ENCODE measurements around the gene FGL2.
"Not testable (repeated sequence)": the region's sequence is repeated elsewhere in the genome, so short reads cannot be mapped to it uniquely, and the experiment has no call there.

Gene FGL2

DNA sequence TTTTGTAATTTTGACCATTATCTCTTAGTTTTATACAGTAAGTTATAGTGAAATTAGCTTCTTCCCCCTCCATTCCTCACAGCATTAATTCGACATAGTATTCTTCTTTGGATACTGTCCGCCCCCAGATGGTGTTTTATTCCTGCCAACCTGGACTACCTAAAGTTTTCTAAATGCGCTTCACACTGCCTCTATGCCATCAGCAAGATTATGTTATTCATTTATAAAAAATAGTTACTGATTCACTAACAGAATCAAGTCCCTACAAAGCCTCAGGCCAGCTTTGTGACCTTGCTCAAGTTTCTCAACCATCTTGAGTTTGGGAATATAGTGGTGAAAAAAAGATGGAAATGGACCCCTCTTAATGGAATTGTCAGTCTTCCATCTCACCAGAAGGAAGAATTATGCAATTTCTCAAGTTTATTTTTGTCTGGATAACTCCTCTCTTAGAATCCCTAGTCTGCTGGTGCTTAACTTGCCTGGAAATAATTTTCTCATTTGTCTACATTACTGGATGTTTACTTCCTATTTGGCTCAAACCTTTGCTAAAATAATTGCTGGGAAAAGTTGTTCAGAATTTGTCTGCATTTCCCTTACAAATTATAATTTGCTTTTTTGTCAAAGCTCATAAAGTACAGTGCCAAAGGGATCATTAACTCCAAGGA, 16.7 kb upstream of the FGL2 start:
- DNase-seq (ENCODE audit: low spot score) = no peak

DNA sequence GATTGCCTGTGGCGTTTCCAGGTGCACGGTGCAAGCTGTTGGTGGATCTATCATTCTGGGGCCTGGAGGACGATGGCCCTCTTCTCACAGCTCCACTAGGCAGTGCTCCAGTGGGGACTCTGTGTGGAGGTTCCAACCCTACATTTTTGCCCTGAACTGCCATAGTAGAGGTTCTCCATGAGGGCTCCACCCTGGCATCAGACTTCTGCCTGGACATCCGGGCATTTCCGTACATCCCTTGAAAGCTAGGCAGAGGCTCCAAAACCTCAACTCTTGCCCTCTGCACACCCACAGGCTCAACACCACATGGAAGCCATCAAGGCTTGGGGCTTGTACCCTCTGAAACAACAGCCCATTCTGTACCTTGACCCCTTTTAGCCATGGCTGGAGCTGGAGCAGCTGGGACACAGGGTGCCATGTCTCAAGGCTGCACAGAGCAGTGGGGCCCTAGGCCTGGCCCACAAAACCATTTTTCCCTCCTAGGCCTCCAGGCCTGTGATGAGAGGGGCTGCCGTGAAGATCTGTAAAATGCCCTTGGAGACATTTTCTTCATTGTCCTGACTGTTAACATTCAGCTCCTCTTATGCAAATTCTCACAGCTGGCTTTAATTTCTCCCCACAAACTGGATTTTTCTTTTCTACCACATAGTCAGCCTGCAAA, 10.0 kb upstream of the FGL2 start:
- no peak for DNase-seq (ENCODE audit: low spot score)

DNA sequence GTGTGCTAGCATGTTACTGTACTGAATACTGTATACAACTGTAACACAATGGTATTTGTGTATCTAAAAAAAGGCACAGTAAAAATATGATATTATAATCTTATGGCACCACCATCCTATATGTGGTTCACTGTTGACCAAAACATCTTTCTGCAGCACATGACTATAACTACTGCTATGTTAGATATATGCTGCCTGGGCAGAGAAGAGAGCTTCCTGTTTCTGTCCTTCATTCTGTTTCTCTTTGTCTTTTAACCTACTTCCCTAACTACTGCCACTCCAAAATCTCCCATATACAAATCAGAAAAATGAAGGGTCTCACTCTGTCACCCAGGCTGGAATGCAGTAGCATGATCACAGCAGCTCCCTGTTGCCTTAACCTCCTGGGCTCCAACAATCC, 8.8 kb upstream of the FGL2 start:
- DNase-seq (ENCODE audit: low spot score) = no peak

DNA sequence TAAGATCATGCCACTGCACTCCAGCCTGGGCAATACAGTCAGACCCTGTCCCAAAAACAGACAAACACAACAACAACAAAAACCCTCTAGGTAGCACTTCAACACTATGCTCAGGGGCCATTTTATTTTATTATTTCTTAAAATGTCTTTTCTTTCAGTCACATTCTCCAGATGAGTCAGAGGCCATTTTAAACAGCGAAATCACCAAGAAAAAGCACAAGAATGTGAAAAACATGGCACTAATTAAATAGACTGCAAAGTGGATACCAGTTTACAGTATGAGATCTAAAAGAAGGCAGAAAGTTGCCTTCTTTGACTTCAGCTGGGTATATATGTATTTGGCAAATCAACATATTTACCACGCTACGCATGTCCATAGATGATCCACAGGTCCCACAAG, 6.1 kb upstream of the FGL2 start:
- DNase-seq (ENCODE audit: low spot score) = no peak

DNA sequence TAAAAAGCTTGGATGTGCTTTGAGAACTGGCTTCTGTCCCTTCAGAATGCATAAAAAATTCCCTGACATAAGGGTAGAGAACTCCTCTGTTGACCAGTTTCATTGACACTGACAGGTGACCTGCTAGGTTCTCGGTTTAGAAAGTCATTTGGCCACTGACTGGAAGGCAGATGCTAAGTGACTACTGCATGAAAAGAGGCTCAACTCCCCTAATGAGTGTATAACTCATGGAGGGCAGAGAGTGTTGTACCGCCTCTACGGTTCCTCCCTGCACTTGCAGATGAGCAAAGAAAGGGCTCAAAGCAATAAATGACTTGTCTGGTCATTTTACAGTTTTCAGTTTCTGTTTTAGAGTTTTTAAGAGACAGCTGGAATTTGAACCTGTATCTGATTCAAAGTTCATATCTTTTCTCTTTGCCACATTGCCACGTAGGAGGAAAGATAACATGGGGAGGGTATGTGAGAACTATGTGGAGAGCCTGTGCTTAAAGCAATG, 2.9 kb upstream of the FGL2 start:
- DNase-seq (ENCODE audit: low spot score) = no peak

DNA sequence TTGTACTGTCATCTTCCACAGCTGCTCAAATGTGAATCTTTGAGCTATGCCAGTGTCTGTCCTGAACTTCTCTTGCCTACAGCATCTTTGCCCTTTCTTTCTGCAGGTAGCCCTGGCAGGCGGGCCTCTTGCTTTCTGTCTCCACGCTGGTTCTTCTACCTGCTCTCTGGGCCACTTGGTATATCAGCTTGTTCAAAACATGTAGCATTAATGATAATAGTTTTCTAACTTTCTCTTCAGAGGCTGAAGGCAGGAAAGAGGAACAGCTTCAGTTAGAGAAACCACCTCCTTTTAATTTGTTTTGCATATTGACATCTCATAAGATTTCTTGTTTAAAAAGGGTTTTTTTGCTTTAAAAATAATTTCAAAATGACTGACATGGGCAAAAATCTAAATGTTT, 923 bp upstream of the FGL2 start:
- DNase-seq (ENCODE audit: low spot score) = no peak

DNA sequence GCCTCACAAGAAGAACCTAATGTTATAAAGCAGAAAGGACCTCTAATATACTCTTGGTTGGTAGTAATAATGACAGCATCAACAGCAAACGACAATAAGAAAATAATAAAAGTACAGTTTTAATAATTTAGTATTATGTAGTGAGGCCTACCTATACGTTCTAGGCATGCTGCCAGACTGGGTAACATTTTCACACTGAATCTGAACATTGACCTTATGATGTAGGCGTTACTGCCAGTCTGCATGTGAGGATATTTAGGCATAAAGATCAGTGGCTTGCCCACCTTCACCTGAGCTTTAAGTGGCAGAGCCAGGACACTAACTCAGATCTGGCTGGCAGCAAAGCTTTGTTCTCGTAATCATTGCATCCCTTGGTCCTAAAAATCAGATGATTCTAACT, 2.5 kb downstream of the FGL2 start:
- DNase-seq (ENCODE audit: low spot score) = no peak

DNA sequence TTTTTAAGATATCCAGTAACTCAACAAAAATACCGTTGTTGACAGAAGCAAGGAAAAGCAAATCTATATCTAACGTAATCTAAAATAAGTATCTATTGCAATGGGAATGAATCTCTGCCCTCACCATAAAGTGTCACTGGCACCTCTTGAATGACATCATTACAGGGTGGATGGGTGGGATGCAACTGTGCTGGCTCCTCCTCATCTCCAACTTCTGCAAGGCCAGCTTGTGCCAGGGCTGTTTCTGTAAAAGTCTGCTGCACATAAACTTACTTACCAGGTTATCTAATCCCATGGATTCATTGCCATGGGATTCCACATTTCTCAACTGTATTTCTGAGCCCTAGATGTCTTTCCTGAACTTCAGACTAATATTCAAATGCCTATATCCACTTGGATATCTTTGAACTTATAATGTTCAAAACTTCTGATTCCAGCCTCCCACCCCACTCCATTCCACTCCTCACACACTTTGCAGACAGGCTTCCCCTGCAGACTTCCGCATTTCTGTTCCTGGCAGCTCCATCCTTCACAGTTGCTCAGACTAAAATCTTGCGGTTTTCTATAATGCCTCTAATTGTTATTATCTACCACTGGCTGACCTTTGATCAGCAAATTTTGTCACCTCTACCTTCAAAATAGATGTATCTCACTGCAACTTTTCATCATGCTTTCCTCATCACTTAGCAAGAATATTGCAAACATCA, 10.7 kb downstream of the FGL2 start:
- DNase-seq (ENCODE audit: low spot score) = no peak

DNA sequence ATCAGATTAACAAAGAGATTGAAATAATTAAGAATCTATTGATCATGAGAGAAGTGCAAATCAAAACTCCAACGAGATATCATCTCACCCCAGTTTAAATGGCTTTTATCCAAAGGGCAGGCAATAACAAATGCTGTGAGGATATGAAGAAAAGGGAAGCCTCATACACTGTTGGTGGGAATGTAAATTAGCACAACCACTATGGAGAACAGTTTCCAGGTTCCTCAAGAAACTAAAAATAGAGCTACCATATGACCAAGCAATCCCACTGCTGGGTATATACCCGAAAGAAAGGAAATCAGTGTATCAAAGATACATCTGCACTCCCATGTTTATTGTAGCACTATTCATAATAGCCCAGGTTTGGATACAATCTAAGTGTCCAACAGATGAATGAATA, 13.8 kb downstream of the FGL2 start:
- no peak for DNase-seq (ENCODE audit: low spot score)

DNA sequence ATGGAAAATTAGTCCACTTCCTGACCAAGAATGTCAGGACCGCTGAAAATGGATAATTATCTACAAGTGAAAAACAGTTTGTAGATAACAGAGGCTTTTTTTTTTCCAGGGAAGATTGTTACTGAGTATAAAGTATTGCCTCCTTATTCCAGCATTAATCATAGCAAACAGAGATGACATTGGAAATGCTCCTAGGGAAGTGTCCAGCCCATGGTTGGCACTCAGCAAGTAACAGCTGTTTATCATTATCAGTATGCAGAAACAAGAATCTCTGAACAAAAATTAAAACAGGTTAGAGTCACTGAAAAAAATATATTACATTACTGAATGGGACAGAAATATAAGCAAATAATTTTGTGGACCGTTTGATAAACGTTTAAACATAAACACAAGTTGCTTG, 14.6 kb downstream of the FGL2 start:
- DNase-seq (ENCODE audit: low spot score) = no peak

DNA sequence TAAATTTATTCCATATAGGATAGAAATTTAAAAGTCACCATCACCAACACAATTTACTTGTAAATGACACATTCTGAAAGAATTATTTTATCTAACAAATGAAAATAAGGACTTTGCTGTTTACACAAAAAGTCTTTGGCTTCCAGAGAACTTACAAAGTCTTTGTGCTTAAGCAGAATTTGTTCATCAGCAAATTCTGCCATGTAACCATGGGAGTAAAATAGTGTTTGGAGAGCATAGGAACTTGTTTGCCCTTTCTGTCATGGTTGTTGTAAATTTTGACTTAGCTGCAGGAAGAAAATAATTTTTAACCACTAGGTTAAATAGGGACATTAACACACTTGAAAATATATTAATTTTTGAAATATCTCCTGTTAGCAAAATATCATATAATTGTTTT, 15.2 kb downstream of the FGL2 start:
- no peak for DNase-seq (ENCODE audit: low spot score)

DNA sequence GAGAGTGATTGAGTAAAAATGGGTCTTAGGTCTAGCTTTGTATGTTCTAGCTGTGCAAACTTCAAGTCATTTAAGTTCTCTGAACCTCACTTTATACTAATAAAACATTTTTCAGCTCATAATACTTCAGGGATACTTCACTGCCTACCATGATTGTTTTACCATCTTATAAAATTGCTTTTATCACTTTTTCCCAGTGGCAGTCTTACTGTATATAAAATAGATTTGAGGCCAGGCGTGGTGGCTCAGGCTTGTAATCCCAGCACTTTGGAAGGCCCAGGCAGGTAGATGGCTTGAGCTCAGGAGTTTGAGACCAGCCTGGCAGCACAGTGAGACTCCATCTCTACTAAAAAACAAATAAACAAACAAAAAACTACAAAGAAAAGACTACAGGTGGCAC, 17.4 kb downstream of the FGL2 start:
- no peak for DNase-seq (ENCODE audit: low spot score)

DNA sequence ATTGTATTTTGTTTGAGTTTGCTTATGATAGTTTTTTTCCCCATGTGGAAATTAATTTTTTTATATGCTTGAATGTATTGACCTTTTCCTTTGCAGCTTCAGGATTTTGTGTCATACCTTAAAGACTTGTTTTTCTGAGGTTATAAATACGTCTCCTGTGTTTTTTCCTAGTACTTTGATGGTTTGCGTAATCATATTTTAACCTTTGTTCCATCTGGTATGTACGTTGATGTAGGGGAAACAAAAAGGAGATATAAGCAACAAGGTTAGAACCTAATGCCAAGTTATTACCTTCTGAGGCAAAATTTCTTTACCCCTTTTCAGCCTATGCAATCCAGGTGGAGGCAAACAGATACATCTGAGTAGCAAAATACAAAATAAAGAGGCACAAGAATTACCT, 17.9 kb downstream of the FGL2 start:
- DNase-seq (ENCODE audit: low spot score) = no peak

DNA sequence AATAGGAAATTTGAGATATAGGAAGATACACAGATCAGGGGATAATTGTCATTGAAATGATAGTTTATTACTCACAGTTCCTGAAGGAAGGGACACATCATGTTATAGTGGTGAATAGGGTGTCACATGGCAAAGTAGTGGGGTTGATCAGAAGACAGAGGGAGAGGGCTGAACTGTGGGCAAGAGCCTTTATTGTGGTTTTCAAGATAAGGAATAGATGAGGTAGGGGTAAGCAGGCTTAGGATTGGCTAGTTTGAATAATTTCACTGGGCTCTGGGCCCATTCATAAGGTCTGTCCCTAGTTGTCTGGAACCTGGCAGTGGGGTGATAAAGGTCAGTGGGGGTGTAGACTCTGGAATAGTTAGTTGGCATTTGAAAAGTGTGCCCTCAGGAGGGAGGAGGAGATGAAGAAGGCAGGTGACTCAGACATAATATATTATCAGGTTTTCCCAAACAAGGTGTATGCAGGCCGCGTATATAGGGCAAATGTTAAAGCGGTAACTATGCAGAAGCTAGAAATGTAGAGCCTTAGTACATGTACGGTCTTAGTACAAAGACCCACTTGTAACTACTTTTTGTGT, 18.5 kb downstream of the FGL2 start:
- no peak for DNase-seq (ENCODE audit: low spot score)

DNA sequence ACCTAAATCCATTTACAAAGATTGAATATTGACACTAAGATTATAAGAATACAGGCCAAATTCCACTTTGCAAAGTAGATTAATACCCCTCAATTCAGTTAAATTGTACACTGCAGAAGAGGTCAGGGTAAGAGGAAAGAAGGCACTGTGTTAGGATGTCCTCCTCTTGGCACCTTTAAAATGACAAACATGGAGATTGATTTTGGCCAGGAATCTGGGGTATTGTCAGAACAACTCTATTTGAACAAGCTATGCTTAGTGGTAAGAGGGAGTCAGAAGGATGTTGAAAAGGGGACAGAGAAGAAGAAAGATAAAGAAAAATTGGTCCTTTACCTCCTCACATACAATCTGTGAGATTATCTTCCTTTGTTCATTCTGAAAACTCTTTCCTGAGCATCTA, 21.6 kb downstream of the FGL2 start:
- DNase-seq (ENCODE audit: low spot score) = not testable (repeated sequence)

DNA sequence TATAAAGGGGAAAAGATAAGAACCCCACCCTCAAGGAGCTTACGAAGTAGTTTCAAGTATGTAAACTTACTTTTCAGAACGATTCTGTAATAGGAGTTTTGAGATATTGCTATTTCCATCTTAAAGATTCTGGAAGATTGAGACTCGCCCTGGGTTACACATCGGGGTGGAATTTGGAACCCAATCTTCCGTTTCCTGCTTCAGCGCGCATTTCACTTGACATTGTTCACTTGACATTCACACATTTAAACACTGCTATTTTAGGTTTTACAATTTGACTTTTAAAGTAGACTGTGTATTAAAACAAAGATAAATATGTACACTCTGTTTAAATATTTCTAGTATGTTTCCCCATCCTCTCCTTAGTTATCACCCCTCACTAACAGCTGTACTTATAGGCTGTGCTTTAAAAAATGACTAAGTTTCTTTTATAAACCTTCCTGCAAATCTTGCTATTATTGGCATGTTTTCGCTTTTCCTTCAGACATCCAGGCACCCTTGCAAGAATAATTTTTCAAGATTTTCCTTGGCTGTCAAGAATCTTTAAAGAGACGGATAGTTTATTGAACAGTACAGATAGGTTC, 22.2 kb downstream of the FGL2 start:
- not testable (repeated sequence) for DNase-seq (ENCODE audit: low spot score)

DNA sequence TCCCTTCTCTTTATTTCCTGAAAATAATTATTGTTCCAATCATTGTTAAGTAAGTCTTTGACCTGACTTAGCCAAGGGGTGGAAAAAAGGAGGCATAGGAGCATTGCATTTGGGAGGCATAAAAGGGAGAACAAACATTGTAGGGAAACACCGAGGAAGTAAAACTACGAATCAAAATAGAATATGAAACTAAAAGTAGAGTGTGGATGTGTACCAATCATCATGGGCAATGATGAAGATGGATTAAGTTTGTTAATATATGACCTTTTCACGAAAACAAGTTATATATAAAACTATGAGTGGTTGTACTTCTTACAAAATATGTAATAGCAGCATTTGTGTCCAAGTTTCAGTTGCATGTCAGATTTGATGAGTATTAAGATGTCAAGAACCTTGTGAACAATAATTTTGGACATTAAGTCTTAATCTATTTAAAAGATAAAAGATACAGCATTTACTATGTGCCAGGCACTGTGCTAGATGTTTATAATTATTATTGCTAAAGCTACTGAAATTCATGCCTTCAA, 24.3 kb downstream of the FGL2 start:
- not testable (repeated sequence) for DNase-seq (ENCODE audit: low spot score)

DNA sequence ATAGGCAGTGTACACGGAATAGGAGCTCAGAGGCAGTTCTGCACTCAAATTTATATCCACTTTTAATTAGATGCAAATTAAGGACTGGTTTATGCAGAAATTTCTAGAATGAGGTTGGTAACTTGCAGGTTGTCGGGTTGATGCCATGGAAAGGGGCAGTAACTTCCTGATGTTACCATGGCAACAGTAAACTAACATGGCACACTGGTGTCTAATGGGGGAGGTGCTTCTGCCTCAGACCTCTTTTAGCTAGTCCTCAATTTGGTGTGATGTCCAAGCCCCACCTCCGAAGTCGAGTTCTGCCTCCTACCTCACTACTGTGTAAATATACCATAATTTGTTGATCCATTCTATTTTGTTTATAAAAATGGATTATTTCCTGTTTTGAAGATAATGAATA, 25.2 kb downstream of the FGL2 start:
- not testable (repeated sequence) for DNase-seq (ENCODE audit: low spot score)

DNA sequence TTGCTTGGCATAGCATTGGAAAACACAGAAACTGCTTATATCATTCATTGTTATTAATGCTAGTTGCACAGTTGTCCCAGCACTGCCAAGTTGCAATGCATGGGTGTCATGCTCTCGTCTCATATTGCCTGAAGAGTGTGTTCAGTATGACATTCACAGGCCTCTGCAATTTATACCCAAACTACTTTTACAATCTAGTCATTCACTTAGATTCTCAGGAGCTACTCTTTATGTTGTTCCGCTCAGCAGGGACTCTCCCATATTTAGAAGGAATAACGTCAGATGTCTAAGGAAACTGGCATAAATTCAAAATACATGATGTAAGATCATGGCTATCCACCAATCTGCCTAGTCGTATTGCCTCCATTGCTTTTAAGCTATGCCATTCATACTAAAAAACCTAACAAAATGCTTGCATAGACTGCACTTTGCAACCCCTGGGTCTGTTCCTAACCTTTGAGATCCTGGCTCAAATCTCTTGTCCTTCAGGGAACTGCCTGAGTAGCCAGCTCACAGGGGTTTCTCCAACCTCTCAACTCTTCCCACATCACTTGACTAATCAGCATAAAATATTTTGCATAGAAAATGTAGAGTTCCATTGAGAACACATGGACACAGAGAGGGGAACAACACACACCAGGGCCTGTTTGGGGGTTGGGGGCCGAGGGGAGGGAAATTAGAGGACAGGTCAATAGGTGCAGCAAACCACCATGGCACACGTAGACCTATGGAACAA, 27.0 kb downstream of the FGL2 start:
- not testable (repeated sequence) for DNase-seq (ENCODE audit: low spot score)

DNA sequence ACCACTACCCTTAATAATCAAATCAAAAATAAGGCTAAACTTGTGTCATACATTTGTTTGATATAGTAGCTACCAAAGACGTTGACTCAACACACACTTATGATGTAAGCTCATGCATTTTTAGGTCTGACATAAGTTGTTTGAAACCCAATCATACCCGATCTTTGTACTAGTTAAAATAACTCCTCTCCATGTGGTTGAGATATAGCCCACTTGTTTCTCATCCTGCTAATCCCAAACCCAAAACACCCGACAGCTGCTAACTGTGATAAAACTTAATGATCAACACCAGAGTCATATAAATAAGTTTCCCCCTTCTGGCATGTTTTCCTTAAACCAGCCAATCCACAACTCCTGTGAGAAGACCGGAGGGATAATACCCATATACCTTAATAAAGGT, 28.5 kb downstream of the FGL2 start:
- DNase-seq (ENCODE audit: low spot score) = not testable (repeated sequence)

DNA sequence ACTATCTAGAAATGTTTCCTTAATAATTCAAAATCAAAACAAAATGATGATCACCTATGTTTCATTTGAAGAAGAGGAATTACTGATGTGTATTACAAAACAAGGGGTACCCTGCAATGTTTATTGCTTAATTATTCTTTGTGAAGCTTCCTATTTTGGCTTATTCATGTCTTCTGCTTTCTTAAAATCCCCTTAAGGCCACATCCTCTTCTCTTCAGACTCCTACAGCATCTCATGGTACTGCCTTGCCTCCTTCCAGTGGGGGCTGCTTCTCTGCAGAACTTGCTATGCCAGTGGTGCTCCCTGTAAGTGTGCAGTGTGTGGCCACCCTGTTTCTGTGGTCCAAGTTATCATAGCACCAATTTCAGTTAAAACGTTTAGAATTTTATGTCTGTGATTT, 42.2 kb downstream of the FGL2 start:
- DNase-seq (ENCODE audit: low spot score) = peak; percentile 21

DNA sequence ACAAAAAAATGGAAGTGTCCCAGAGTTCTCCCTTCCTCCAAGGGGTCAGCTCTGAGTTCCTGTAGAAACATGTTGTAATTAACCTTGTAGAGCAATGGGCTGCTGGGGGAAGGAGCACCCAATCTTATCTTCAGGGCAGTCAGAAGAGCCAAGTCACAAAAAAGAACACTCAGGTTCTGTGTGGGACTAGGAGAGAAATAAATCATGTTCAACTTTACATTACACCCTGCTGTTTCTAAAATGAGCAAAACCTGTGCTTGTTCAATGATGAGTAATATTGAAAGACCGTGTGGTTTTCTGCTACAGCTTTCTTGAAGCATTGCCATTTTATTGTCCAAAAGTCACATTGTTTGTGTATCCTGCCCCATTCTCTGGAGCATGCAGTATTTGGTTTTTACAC, 42.6 kb downstream of the FGL2 start:
- not testable (repeated sequence) for DNase-seq (ENCODE audit: low spot score)
